HG02938 (cell line): Measurements from ENCODE around the gene NPIPB6.

Source experiments
- ATAC-seq: cut with Tn5 transposase; IDR thresholded peaks from one replicate; pipeline ENCODE4 v1.9.1; 2021; ENCODE audit warnings: mild to moderate bottlenecking, moderate library complexity; ENCODE audit not compliant: unreplicated experiment

NPIPB6 gene

GRCh38 chr16:28324235-28324886, 38.9 kb downstream of the NPIPB6 start:
- no peak for ATAC-seq

GRCh38 chr16:28321700-28322411, 41.5 kb downstream of the NPIPB6 start:
- no peak for ATAC-seq

- ATAC-seq, result no peak
Measured at GRCh38 chr16:28320741-28321140, 42.6 kb downstream of the NPIPB6 start.

- ATAC-seq, result no peak
Measured at GRCh38 chr16:28320023-28320561, 43.2 kb downstream of the NPIPB6 start.

GRCh38 chr16:28319476-28320022, 43.8 kb downstream of the NPIPB6 start:
- ATAC-seq, result no peak

- no peak for ATAC-seq
Measured at GRCh38 chr16:28318042-28318744, 45.1 kb downstream of the NPIPB6 start.

- no peak for ATAC-seq
Measured at GRCh38 chr16:28317040-28317880, 46.0 kb downstream of the NPIPB6 start.

- no peak for ATAC-seq
Measured at GRCh38 chr16:28316054-28316453, 47.3 kb downstream of the NPIPB6 start.

GRCh38 chr16:28313587-28313986, 49.7 kb downstream of the NPIPB6 start:
- ATAC-seq, result no peak

GRCh38 chr16:28312327-28312726, 51.0 kb downstream of the NPIPB6 start:
- no peak for ATAC-seq

GRCh38 chr16:28311913-28312312, 51.4 kb downstream of the NPIPB6 start:
- no peak for ATAC-seq

GRCh38 chr16:28311413-28311812, 51.9 kb downstream of the NPIPB6 start:
- ATAC-seq, result no peak

GRCh38 chr16:28310796-28311195, 52.5 kb downstream of the NPIPB6 start:
- ATAC-seq, result no peak

GRCh38 chr16:28309811-28310311, 53.4 kb downstream of the NPIPB6 start:
- ATAC-seq, result no peak

GRCh38 chr16:28308794-28309584, 54.3 kb downstream of the NPIPB6 start:
- ATAC-seq, result no peak

GRCh38 chr16:28307936-28308335, 55.4 kb downstream of the NPIPB6 start:
- ATAC-seq, result no peak

- ATAC-seq, result no peak
Measured at GRCh38 chr16:28304214-28304613, 59.1 kb downstream of the NPIPB6 start.

GRCh38 chr16:28303132-28303531, 60.2 kb downstream of the NPIPB6 start:
- ATAC-seq, result no peak

- ATAC-seq, result no peak
Measured at GRCh38 chr16:28301620-28302019, 61.7 kb downstream of the NPIPB6 start.

- no peak for ATAC-seq
Measured at GRCh38 chr16:28301154-28301553, 62.2 kb downstream of the NPIPB6 start.
